CD4-positive, alpha-beta T cell (primary cell): ENCODE data around the gene SCN8A. TPM values are rescaled to one million over a fixed set of nuclear protein-coding genes. Genes with fewer than 3 reads are reported as not detected.

Experiments used
- ATAC-seq: fragments of 200-7000 bp; cut with Tn5 transposase; one replicate; pipeline ENCODE4 v1.10.0; 2022; ENCODE audit warnings: mild to moderate bottlenecking; ENCODE audit not compliant: poor library complexity
- CTCF ChIA-PET: fragments of 350-600 bp; sonication (Branson Sonifier 250); formaldehyde crosslinking; loops from one replicate; lab custom pipeline; 2021; ENCODE audit warnings: antibody characterized with exemption, inconsistent platforms; lab: Charles Lee
- POLR2A ChIA-PET: fragments of 350-600 bp; sonication (Branson Sonifier 250); formaldehyde crosslinking; loops from one replicate; lab custom pipeline; 2021; ENCODE audit warnings: antibody characterized with exemption, inconsistent platforms; lab: Charles Lee
- DNase-seq, 14 experiments: peaks; one replicate each; pipeline ENCODE4 v3.0.0-alpha.2; 2013 to 2020; ENCODE audit warnings: mixed read lengths in 2 of 14
- H3K27ac ChIP-seq, 2 donors: one replicate each; pipeline versions ENCODE4 v1.5.1 to v1.7.0; 2013; ENCODE audit warnings: low read length in 2 of 2, low read depth in 1 of 2, mild to moderate bottlenecking in 1 of 2
- H3K27me3 ChIP-seq, 2 experiments: 1 replicate in 1 of 2; 2 replicates in 1 of 2; pipeline versions ENCODE4 v1.6.1 to v1.7.0; 2013; ENCODE audit warnings: low read length in 2 of 2, control low read depth in 1 of 2, mild to moderate bottlenecking in 1 of 2, moderate library complexity in 1 of 2; ENCODE audit not compliant: insufficient read depth in 2 of 2, control insufficient read depth in 1 of 2
- H3K36me3 ChIP-seq: one replicate; pipeline ENCODE4 v1.6.1; 2013; ENCODE audit warnings: low read length, control low read depth; ENCODE audit not compliant: insufficient read depth
- H3K4me1 ChIP-seq: one replicate; pipeline ENCODE4 v1.6.1; 2013; ENCODE audit warnings: low read length, control low read depth; ENCODE audit not compliant: insufficient read depth
- H3K4me3 ChIP-seq: one replicate; pipeline ENCODE4 v1.5.1; 2013; ENCODE audit warnings: mild to moderate bottlenecking, low read length, moderate library complexity
- H3K9me3 ChIP-seq, 2 experiments: 1 replicate in 1 of 2; 2 replicates in 1 of 2; pipeline versions ENCODE4 v1.6.1 to v1.7.0; 2013; ENCODE audit warnings: low read length in 2 of 2, mild to moderate bottlenecking in 2 of 2, control low read depth in 1 of 2, moderate library complexity in 1 of 2; ENCODE audit not compliant: control insufficient read depth in 1 of 2, insufficient read depth in 1 of 2
- H3K27ac Mint-ChIP-seq: one replicate; pipeline ENCODE4 v1.8.0; 2020; ENCODE audit warnings: mixed read lengths
- H3K27me3 Mint-ChIP-seq: one replicate; pipeline ENCODE4 v1.8.0; 2021; ENCODE audit warnings: mixed read lengths
- H3K36me3 Mint-ChIP-seq: one replicate; pipeline ENCODE4 v1.8.0; 2021; ENCODE audit warnings: low read depth, mixed read lengths
- H3K4me1 Mint-ChIP-seq: one replicate; pipeline ENCODE4 v1.8.0; 2021; ENCODE audit warnings: low read depth, mixed read lengths
- H3K4me3 Mint-ChIP-seq: one replicate; pipeline ENCODE4 v1.8.0; 2020; ENCODE audit warnings: mild to moderate bottlenecking, mixed read lengths
- H3K9me3 Mint-ChIP-seq: one replicate; pipeline ENCODE4 v1.8.0; 2020; ENCODE audit warnings: mixed read lengths
- intact Hi-C, 2 experiments: fragments of 100-400 bp; cut with DNase I in 1 of 2; cut with micrococcal nuclease in 1 of 2; formaldehyde crosslinking; loops; one replicate each; pipeline versions ENCODE4 v1.15.1 to v1.9.0; 2023 to 2025; cut with DNase I, micrococcal nuclease
- total RNA-seq, 174 experiments: library from RNA in 2 of 174; stranded (reverse) in 2 of 174; gene quantifications; one replicate each; pipeline ENCODE4 v1.2.3 and lab custom pipeline; 2021 to 2026
- TF ChIP-seq, protein P1 (sequence below): fragments of 200-600 bp; IDR thresholded peaks from one replicate; pipeline ENCODE4 v1.8.0; 2022; ENCODE audit warnings: antibody characterized with exemption, mild to moderate bottlenecking

The SCN8A gene
- total RNA-seq, 2 experiments from 2014 or later = 0.14 to 0.36 TPM

DNA sequence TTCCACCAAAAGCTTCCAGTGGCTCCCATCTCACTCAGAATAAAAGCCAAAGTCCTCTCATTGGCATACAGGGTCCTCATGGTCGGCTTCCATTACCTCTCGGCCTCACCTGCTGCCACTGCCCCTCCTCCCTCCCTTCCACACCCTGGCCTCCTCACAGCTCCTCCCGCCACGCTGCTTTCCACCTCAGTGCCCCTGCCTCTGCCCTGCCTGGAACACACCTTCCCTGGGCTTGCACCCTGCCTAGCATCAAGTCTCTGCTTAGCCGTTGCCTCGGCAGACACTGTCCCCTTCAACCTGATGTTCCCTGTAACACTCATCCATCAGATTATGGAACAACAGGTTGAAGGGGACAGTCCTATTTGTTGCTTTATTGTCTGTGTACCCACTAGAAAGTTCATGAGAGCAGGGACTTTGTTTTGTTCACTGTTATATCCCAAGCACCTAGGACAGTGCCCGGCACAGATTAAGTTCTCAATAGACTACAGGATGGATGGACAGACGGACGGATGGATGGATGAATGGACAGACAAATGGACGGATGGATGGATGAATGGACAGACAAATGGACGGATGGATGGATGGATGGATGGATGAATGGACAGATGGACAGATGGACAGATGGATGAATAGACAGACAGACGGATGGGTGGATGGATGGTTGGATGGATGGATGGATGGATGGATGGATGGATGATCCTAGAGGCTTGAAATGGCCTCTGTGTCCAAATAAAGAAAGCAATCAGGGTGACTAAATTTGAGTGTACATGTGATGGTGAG, 242.6 kb downstream of the SCN8A start:
- CTCF ChIA-PET = no interaction called here

DNA sequence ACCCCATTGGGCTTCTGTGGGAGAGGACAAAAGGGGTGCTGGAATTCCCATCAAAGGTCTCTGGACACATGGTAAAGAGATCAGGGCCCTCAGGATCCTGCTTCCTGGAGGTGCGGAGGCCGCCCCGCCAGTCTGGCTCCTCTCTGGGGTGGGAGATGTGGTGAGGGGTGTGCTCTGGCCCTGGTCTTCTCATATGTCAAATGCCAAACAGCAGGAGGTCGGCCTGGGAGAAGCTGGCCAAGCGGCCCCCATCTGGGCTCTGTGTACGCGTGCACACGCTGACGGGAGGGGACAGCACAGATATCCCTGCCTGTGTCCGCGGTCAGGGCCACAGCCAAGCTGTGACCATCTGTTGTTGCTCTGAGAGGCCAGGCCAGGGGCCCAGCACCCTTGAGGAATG, 243.4 kb downstream of the SCN8A start:
- no peak for DNase-seq
- ATAC-seq = no peak
- H3K27ac ChIP-seq = no peak overlapping the region
- no peak overlapping the region for H3K4me3 Mint-ChIP-seq
- H3K9me3 Mint-ChIP-seq = no peaks in the 10 kb centered on the region
- H3K4me1 Mint-ChIP-seq = peaks cover 14% of the 10 kb centered on the region
- CTCF ChIA-PET = no interaction called here
- peaks cover 12 to 19% of the 10 kb centered on the region in 2 experiments for H3K27me3 ChIP-seq
- POLR2A ChIA-PET = no interaction called here
- H3K4me1 ChIP-seq = peaks cover 15% of the 10 kb centered on the region
- TF ChIP-seq, protein P1, sequence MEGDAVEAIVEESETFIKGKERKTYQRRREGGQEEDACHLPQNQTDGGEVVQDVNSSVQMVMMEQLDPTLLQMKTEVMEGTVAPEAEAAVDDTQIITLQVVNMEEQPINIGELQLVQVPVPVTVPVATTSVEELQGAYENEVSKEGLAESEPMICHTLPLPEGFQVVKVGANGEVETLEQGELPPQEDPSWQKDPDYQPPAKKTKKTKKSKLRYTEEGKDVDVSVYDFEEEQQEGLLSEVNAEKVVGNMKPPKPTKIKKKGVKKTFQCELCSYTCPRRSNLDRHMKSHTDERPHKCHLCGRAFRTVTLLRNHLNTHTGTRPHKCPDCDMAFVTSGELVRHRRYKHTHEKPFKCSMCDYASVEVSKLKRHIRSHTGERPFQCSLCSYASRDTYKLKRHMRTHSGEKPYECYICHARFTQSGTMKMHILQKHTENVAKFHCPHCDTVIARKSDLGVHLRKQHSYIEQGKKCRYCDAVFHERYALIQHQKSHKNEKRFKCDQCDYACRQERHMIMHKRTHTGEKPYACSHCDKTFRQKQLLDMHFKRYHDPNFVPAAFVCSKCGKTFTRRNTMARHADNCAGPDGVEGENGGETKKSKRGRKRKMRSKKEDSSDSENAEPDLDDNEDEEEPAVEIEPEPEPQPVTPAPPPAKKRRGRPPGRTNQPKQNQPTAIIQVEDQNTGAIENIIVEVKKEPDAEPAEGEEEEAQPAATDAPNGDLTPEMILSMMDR = no peak
- no peaks in the 10 kb centered on the region for H3K36me3 ChIP-seq
- no peak overlapping the region for H3K27ac Mint-ChIP-seq
- H3K9me3 ChIP-seq = peaks cover 0 to 5% of the 10 kb centered on the region in 2 experiments
- intact Hi-C loops = no loop called here
- H3K27me3 Mint-ChIP-seq = peaks cover 51% of the 10 kb centered on the region
- H3K36me3 Mint-ChIP-seq = no peaks in the 10 kb centered on the region
- H3K4me3 ChIP-seq = no peak overlapping the region

More for the DNA sequence above, 242.6 kb downstream of the SCN8A start:
- Mint-ChIP-seq H3K4me3 (no peak overlapping the region), H3K27ac (no peak overlapping the region), H3K9me3 (no peaks in the 10 kb centered on the region), H3K4me1 (peaks cover 15% of the 10 kb centered on the region), H3K27me3 (peaks cover 45% of the 10 kb centered on the region), H3K36me3 (no peaks in the 10 kb centered on the region)
- Histone ChIP-seq H3K27me3 (peaks cover 12 to 19% of the 10 kb centered on the region in 2 experiments), H3K36me3 (no peaks in the 10 kb centered on the region), H3K27ac (no peak overlapping the region), H3K9me3 (peaks cover 0 to 5% of the 10 kb centered on the region in 2 experiments), H3K4me3 (no peak overlapping the region), H3K4me1 (peaks cover 15% of the 10 kb centered on the region)
- no peak for DNase-seq
- TF ChIP-seq, protein P1 = no peak
- ATAC-seq = no peak
- POLR2A ChIA-PET = interaction anchor here (2.9 kb wide), 1 partner anchor 13 kb away, joined by 14 read pairs; no protein-coding TSS in a partner anchor
- intact Hi-C loops = no loop called here

DNA sequence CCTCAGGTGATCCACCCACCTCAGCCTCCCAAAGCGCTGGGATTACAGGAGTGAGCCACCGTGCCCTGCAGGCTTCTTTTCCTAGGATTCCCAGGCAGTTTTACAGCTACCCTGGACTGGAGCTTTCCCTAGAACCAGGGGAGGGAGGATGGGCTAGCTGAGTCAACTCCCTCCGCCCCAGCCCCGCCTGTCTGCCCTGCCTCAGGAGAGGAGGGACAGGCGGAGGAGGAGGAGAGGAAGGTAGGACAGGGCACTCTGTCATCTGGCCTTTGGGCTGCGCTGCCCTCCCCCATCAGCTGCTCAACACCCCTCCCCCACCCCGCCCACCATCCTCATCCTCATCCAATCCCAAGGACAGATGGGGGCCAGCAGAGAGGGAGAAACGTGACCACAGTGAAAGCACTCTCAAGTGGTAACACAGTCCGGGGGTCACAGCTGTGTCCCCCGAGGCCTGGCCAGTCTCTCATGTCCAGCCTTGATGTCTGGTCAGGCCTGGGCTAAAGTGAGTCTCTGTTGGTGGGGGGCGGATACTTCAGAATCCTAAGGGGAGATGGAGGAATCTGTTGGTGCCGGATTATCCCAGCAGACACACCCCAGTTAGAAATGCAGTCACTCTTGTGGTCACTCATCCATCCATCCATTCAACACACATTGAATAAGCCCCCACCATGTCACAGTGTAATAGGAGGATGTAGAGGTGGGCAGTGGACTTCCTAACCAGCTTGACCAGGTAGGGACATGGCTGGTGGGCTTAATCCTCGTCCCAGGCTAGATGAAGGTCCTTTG, 245.2 kb downstream of the SCN8A start:
- H3K4me3 ChIP-seq = no peak overlapping the region
- Mint-ChIP-seq H3K27me3 (peaks cover 51% of the 10 kb centered on the region), H3K4me1 (peaks cover 14% of the 10 kb centered on the region), H3K4me3 (no peak overlapping the region), H3K27ac (no peak overlapping the region), H3K9me3 (no peaks in the 10 kb centered on the region), H3K36me3 (no peaks in the 10 kb centered on the region)
- peaks cover 15 to 23% of the 10 kb centered on the region in 2 experiments for H3K27me3 ChIP-seq
- ChIA-PET POLR2A (interaction anchor here (1.0 kb wide), 1 partner anchor 41 kb away, joined by 3 read pairs; no protein-coding TSS in a partner anchor), CTCF (no interaction called here)
- intact Hi-C loops = no loop called here
- TF ChIP-seq, protein P1 = no peak
- peaks cover 0 to 5% of the 10 kb centered on the region in 2 experiments for H3K9me3 ChIP-seq
- peaks cover 15% of the 10 kb centered on the region for H3K4me1 ChIP-seq
- H3K27ac ChIP-seq = no peak overlapping the region
- H3K36me3 ChIP-seq = no peaks in the 10 kb centered on the region
- ATAC-seq (no peak), DNase-seq (no peak)
